Fibroblast of villous mesenchyme (primary cell): ENCODE results near the gene RIBC2. TPM values are rescaled to one million over a fixed set of nuclear protein-coding genes. Genes with fewer than 3 reads are reported as not detected.

Source experiments
- DNase-seq: peaks from one replicate; pipeline ENCODE4 v3.0.0-alpha.2; 2010; ENCODE audit warnings: low read depth
- H3K4me3 ChIP-seq: 2 replicates; pipeline ENCODE4 v1.5.1; 2011; ENCODE audit warnings: low read depth, mild to moderate bottlenecking, low read length
- CTCF ChIP-seq: IDR thresholded peaks from 2 replicates; pipeline ENCODE4 v1.5.1; 2012; ENCODE audit warnings: low read depth, mild to moderate bottlenecking, low read length; ENCODE audit not compliant: insufficient read depth
- total RNA-seq: library from RNA; depleted of rRNA; stranded (reverse); fragments of >200 nt; gene quantifications from 2 replicates; pipeline ENCODE4 v1.2.3, GENCODE V29; 2012

RIBC2 gene
- total RNA-seq, 1 donor, result 0.86 TPM

GRCh38 chr22:45418056-45418769 is 4.7 kb downstream of the RIBC2 start:
- no peak for DNase-seq
- no peak overlapping the region for H3K4me3 ChIP-seq
- no peak for TF ChIP-seq CTCF

- DNase-seq, result no peak
- H3K4me3 ChIP-seq, result no peak overlapping the region
- TF ChIP-seq CTCF, result no peak
Measured at GRCh38 chr22:45418770-45419138, 5.3 kb downstream of the RIBC2 start.

GRCh38 chr22:45420011-45420410 is 6.5 kb downstream of the RIBC2 start:
- no peak overlapping the region for H3K4me3 ChIP-seq
- no peak for DNase-seq
- no peak for TF ChIP-seq CTCF

- no peak for TF ChIP-seq CTCF
- DNase-seq, result no peak
- no peak overlapping the region for H3K4me3 ChIP-seq
Measured at GRCh38 chr22:45420539-45420938, 7.0 kb downstream of the RIBC2 start.

- DNase-seq, result no peak
- H3K4me3 ChIP-seq, result no peak overlapping the region
- no peak for TF ChIP-seq CTCF
Measured at GRCh38 chr22:45421349-45422055, 8.0 kb downstream of the RIBC2 start.

- no peak overlapping the region for H3K4me3 ChIP-seq
- no peak for TF ChIP-seq CTCF
- no peak for DNase-seq
Measured at GRCh38 chr22:45422237-45422983, 8.9 kb downstream of the RIBC2 start.
